ENCODE data around the gene EFCAB8.

The EFCAB8 gene

DNA sequence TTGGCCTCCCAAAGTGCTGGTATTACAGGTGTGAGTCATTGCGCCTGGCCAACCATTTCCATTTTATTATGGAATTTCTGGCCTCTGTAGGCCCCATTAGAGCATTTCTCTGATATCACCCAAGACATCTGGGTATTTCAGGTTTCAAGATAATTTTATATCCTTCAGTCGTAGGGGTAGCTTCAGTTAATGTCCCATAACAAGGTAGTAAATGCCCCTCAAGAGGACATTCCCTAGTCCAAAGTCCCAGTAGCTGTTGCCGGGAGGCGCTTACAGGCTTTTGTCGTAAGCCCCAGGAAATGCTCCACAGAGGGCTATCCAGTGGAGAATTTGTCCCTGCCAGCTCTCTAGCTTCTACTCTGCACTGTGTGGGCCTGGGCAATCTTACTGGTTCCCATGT is 24.4 kb downstream of the EFCAB8 start:
- H3K9me3 ChIP-seq (ENCODE audit: control insufficient read depth, low read length) = no peaks in the 10 kb centered on the region
- H3K14ac ChIP-seq (ENCODE audit: low read length in 2 of 2) = no peak overlapping the region
- H2BK15ac ChIP-seq (ENCODE audit: low read depth, poor library complexity, severe bottlenecking) = no peak overlapping the region
- H4K91ac ChIP-seq (ENCODE audit: low read length) = no peak overlapping the region
- no peak overlapping the region for H3K4me3 ChIP-seq (ENCODE audit: insufficient read depth in 1 of 2, low read depth in 1 of 2, low read length in 2 of 2)
- DNase-seq = no peak
- no peak overlapping the region for H2BK5ac ChIP-seq (ENCODE audit: low read depth, low read length, poor library complexity, severe bottlenecking)
- no peak overlapping the region for H3K27ac ChIP-seq (ENCODE audit: low read length, poor library complexity, severe bottlenecking)
- no peak overlapping the region for H3K23ac ChIP-seq (ENCODE audit: low read length in 2 of 2)
- no peak overlapping the region for H3K18ac ChIP-seq (ENCODE audit: low read depth in 1 of 2, low read length in 2 of 2)
- H3K9ac ChIP-seq (ENCODE audit: low read length) = no peak overlapping the region
- WGBS = 86% methylated on average over 4 of the region's 5 CpGs
- no peaks in the 10 kb centered on the region for H3K79me1 ChIP-seq (replicated peaks; ENCODE audit: low read length, poor library complexity, severe bottlenecking)
- H2BK120ac ChIP-seq (ENCODE audit: low read depth, low read length) = no peak overlapping the region
- H2BK12ac ChIP-seq (ENCODE audit: low read length in 2 of 2) = no peak overlapping the region
- H3K4me2 ChIP-seq (ENCODE audit: low read length, poor library complexity, severe bottlenecking) = no peak overlapping the region
- peaks cover 0 to 3% of the 10 kb centered on the region in 2 experiments for H3K27me3 ChIP-seq (ENCODE audit: control insufficient read depth in 1 of 2, insufficient read depth in 1 of 2, low read length in 2 of 2)
- H2AFZ ChIP-seq (ENCODE audit: low read depth, low read length) = no peak overlapping the region
- H2AK5ac ChIP-seq (ENCODE audit: low read length, severe bottlenecking) = no peak overlapping the region
- H3K4me1 ChIP-seq (ENCODE audit: control insufficient read depth, insufficient read depth, low read depth, low read length) = peaks cover 11% of the 10 kb centered on the region
- no peak overlapping the region for H4K8ac ChIP-seq (ENCODE audit: low read length)
- H3K4ac ChIP-seq (ENCODE audit: low read depth in 1 of 2, low read length in 2 of 2) = no peak overlapping the region
- no peaks in the 10 kb centered on the region for H3K36me3 ChIP-seq (ENCODE audit: control insufficient read depth in 1 of 2, insufficient read depth in 2 of 2, low read depth in 1 of 2, low read length in 2 of 2)

DNA sequence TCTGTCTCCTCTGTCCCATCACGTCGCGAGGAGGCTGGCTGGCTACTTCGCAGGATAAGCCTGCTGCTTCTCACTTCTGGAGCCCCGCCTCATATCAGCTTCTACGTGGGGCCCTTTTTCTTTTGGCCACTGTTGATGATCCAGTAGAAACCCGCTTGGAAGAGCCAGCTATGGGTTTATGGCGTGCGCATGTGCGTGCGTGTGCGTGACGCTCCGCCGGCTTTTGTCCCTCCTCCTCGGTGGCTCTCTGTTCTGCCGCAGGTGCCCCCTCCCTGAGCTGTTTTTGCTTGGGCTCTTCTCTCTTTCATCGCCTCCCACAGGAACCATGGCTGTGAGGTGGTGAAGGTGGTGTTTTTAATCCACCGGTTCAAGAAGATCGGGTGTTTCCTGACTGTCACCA is 26.5 kb downstream of the EFCAB8 start:
- H3K4me2 ChIP-seq (ENCODE audit: low read length, poor library complexity, severe bottlenecking) = no peak overlapping the region
- no peak overlapping the region for H3K23ac ChIP-seq (ENCODE audit: low read length in 2 of 2)
- H3K27ac ChIP-seq (ENCODE audit: low read length, poor library complexity, severe bottlenecking) = no peak overlapping the region
- H3K9me3 ChIP-seq (ENCODE audit: control insufficient read depth, low read length) = no peaks in the 10 kb centered on the region
- no peaks in the 10 kb centered on the region for H3K4me1 ChIP-seq (ENCODE audit: control insufficient read depth, insufficient read depth, low read depth, low read length)
- H2AK5ac ChIP-seq (ENCODE audit: low read length, severe bottlenecking) = no peak overlapping the region
- no peak overlapping the region for H2AFZ ChIP-seq (ENCODE audit: low read depth, low read length)
- H2BK15ac ChIP-seq (ENCODE audit: low read depth, poor library complexity, severe bottlenecking) = no peak overlapping the region
- H3K4me3 ChIP-seq (ENCODE audit: insufficient read depth in 1 of 2, low read depth in 1 of 2, low read length in 2 of 2) = no peak overlapping the region
- DNase-seq = no peak
- no peaks in the 10 kb centered on the region for H3K36me3 ChIP-seq (ENCODE audit: control insufficient read depth in 1 of 2, insufficient read depth in 2 of 2, low read depth in 1 of 2, low read length in 2 of 2)
- H4K8ac ChIP-seq (ENCODE audit: low read length) = no peak overlapping the region
- no peak overlapping the region for H3K4ac ChIP-seq (ENCODE audit: low read depth in 1 of 2, low read length in 2 of 2)
- no peak overlapping the region for H3K14ac ChIP-seq (ENCODE audit: low read length in 2 of 2)
- peaks cover 0 to 3% of the 10 kb centered on the region in 2 experiments for H3K27me3 ChIP-seq (ENCODE audit: control insufficient read depth in 1 of 2, insufficient read depth in 1 of 2, low read length in 2 of 2)
- no peak overlapping the region for H2BK120ac ChIP-seq (ENCODE audit: low read depth, low read length)
- no peaks in the 10 kb centered on the region for H3K79me1 ChIP-seq (replicated peaks; ENCODE audit: low read length, poor library complexity, severe bottlenecking)
- H3K9ac ChIP-seq (ENCODE audit: low read length) = no peak overlapping the region
- H2BK12ac ChIP-seq (ENCODE audit: low read length in 2 of 2) = no peak overlapping the region
- H2BK5ac ChIP-seq (ENCODE audit: low read depth, low read length, poor library complexity, severe bottlenecking) = no peak overlapping the region
- no peak overlapping the region for H4K91ac ChIP-seq (ENCODE audit: low read length)
- H3K18ac ChIP-seq (ENCODE audit: low read depth in 1 of 2, low read length in 2 of 2) = no peak overlapping the region
- WGBS = 94% methylated on average over 20 of the region's 20 CpGs

DNA sequence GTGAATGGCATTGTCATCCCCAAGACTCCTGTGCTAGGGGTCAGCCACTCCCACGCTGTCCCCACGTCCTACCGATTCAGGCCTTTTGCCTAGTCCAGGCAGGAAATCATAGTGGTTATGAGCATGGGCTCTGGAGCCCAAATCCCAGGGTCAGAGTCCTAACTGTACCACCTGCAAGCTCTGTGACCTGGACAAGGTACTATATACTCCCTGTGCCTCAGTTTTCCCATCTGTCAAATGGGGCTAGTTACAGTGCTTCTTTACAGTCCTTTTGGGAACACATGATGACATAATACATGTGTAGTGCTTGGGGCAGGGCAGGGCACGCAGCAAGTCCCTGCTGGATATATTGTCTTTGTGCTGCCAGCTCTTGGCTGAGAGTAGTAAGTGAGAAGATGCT is 27.2 kb downstream of the EFCAB8 start:
- H3K36me3 ChIP-seq (ENCODE audit: control insufficient read depth in 1 of 2, insufficient read depth in 2 of 2, low read depth in 1 of 2, low read length in 2 of 2) = no peaks in the 10 kb centered on the region
- no peaks in the 10 kb centered on the region for H3K4me1 ChIP-seq (ENCODE audit: control insufficient read depth, insufficient read depth, low read depth, low read length)
- H3K27me3 ChIP-seq (ENCODE audit: control insufficient read depth in 1 of 2, insufficient read depth in 1 of 2, low read length in 2 of 2) = peaks cover 0 to 3% of the 10 kb centered on the region in 2 experiments
- no peaks in the 10 kb centered on the region for H3K9me3 ChIP-seq (ENCODE audit: control insufficient read depth, low read length)
- no peak overlapping the region for H3K27ac ChIP-seq (ENCODE audit: low read length, poor library complexity, severe bottlenecking)
- no peak overlapping the region for H2BK5ac ChIP-seq (ENCODE audit: low read depth, low read length, poor library complexity, severe bottlenecking)
- no peak overlapping the region for H3K23ac ChIP-seq (ENCODE audit: low read length in 2 of 2)
- no peak overlapping the region for H3K9ac ChIP-seq (ENCODE audit: low read length)
- no peak overlapping the region for H3K18ac ChIP-seq (ENCODE audit: low read depth in 1 of 2, low read length in 2 of 2)
- H2BK120ac ChIP-seq (ENCODE audit: low read depth, low read length) = no peak overlapping the region
- H2BK12ac ChIP-seq (ENCODE audit: low read length in 2 of 2) = no peak overlapping the region
- 89% methylated on average over 4 of the region's 4 CpGs for WGBS
- no peak overlapping the region for H3K4ac ChIP-seq (ENCODE audit: low read depth in 1 of 2, low read length in 2 of 2)
- H3K79me1 ChIP-seq (replicated peaks; ENCODE audit: low read length, poor library complexity, severe bottlenecking) = no peaks in the 10 kb centered on the region
- no peak for DNase-seq
- no peak overlapping the region for H4K91ac ChIP-seq (ENCODE audit: low read length)
- H2AK5ac ChIP-seq (ENCODE audit: low read length, severe bottlenecking) = no peak overlapping the region
- no peak overlapping the region for H3K14ac ChIP-seq (ENCODE audit: low read length in 2 of 2)
- H2AFZ ChIP-seq (ENCODE audit: low read depth, low read length) = no peak overlapping the region
- H4K8ac ChIP-seq (ENCODE audit: low read length) = no peak overlapping the region
- no peak overlapping the region for H3K4me3 ChIP-seq (ENCODE audit: insufficient read depth in 1 of 2, low read depth in 1 of 2, low read length in 2 of 2)
- H3K4me2 ChIP-seq (ENCODE audit: low read length, poor library complexity, severe bottlenecking) = no peak overlapping the region
- H2BK15ac ChIP-seq (ENCODE audit: low read depth, poor library complexity, severe bottlenecking) = no peak overlapping the region

DNA sequence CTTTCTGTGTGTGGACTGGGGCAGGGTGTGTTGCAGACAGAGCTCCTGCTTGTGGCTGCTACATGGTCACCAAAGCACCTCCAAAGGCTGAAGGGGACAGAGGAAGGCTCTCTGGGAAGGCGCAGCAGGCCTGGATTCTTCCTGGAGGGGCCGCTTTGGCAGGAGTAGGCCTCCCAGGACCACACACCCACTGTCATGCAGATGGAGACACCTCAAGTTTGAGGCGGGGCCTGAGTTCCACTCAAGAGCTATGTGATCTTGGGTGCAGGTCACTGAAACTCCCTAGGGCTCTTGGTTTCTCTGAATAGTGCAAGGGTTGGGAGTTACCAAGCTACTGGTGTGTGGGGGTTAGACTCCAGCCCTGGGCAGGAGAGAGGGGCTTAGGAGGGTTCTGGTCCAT is 27.9 kb downstream of the EFCAB8 start:
- H3K23ac ChIP-seq (ENCODE audit: low read length in 2 of 2) = no peak overlapping the region
- H3K4me3 ChIP-seq (ENCODE audit: insufficient read depth in 1 of 2, low read depth in 1 of 2, low read length in 2 of 2) = no peak overlapping the region
- no peak overlapping the region for H2BK120ac ChIP-seq (ENCODE audit: low read depth, low read length)
- H2AFZ ChIP-seq (ENCODE audit: low read depth, low read length) = no peak overlapping the region
- no peak overlapping the region for H4K8ac ChIP-seq (ENCODE audit: low read length)
- H3K4ac ChIP-seq (ENCODE audit: low read depth in 1 of 2, low read length in 2 of 2) = no peak overlapping the region
- H3K79me1 ChIP-seq (replicated peaks; ENCODE audit: low read length, poor library complexity, severe bottlenecking) = no peaks in the 10 kb centered on the region
- no peak overlapping the region for H3K27ac ChIP-seq (ENCODE audit: low read length, poor library complexity, severe bottlenecking)
- peaks cover 0 to 3% of the 10 kb centered on the region in 2 experiments for H3K27me3 ChIP-seq (ENCODE audit: control insufficient read depth in 1 of 2, insufficient read depth in 1 of 2, low read length in 2 of 2)
- no peak overlapping the region for H2BK15ac ChIP-seq (ENCODE audit: low read depth, poor library complexity, severe bottlenecking)
- H3K14ac ChIP-seq (ENCODE audit: low read length in 2 of 2) = no peak overlapping the region
- no peak overlapping the region for H3K18ac ChIP-seq (ENCODE audit: low read depth in 1 of 2, low read length in 2 of 2)
- DNase-seq = no peak
- H2BK5ac ChIP-seq (ENCODE audit: low read depth, low read length, poor library complexity, severe bottlenecking) = no peak overlapping the region
- H3K9me3 ChIP-seq (ENCODE audit: control insufficient read depth, low read length) = no peaks in the 10 kb centered on the region
- no peak overlapping the region for H3K4me2 ChIP-seq (ENCODE audit: low read length, poor library complexity, severe bottlenecking)
- no peak overlapping the region for H2AK5ac ChIP-seq (ENCODE audit: low read length, severe bottlenecking)
- H3K9ac ChIP-seq (ENCODE audit: low read length) = no peak overlapping the region
- no peaks in the 10 kb centered on the region for H3K36me3 ChIP-seq (ENCODE audit: control insufficient read depth in 1 of 2, insufficient read depth in 2 of 2, low read depth in 1 of 2, low read length in 2 of 2)
- WGBS = 69% methylated on average over 3 of the region's 3 CpGs
- no peak overlapping the region for H2BK12ac ChIP-seq (ENCODE audit: low read length in 2 of 2)
- H4K91ac ChIP-seq (ENCODE audit: low read length) = no peak overlapping the region
- H3K4me1 ChIP-seq (ENCODE audit: control insufficient read depth, insufficient read depth, low read depth, low read length) = no peaks in the 10 kb centered on the region
